ENCODE data around the gene PDLIM5.
"Not testable (repeated sequence)": the region's sequence is repeated elsewhere in the genome, so short reads cannot be mapped to it uniquely, and the experiment has no call there.

PDLIM5 gene

GRCh38 chr4:94458682-94459081, 6.9 kb downstream of the PDLIM5 start:
- in situ Hi-C loops (cut with MboI; ENCODE audit: low sequenced_read_pairs), result no loop called here

DNA sequence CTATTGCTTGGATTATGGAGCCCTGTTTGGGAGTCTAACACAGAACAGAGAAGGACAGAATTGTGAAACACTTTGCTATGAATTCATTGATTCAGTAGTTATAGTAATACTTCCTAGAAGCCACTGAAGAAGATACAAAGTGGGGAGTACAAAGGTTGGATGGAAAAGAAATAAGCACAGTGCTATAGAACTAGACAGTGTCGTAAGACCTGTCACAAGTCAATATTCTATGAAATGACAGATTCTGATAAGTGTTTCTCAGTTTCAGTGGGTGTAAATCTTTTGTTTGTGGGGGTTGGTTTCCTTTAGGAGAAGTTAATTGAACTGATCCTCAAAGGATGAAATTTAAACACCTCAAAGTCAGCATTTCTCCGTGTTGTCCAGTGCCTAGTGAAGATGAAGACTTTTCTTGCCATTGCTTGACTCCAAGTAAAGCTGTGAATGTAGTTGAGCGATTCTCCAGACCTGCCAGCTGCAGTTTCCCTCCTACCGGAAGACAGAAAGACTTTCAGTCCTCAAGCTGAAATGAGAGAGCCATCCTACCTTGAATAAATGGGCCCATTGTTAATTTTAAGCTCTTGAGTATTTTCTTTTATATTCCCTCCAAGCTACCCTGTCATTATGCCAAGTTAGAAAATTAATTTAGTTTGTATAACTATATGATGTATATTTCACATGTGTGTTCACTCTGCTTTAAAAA, 7.9 kb downstream of the PDLIM5 start:
- in situ Hi-C loops (cut with MboI; ENCODE audit: low sequenced_read_pairs), result no loop called here

DNA sequence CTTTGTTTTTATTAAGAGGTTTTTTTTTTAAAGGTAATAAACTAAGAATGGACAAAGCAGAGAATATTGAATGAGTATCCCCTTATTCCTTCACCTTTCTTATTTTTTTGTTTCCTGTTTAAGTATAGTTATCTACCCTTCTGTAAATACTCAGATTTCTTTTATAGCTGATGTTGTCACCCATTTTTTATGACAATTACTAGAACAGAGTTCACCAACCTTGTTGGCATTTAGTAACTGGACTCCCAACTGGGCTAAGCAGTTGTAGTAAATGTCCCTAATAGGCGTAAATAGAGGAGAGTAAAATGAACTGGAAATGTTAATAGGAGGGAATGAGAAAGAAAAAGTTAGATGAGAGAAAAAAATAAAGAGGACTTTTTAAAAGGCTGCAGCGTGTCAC, 9.8 kb downstream of the PDLIM5 start:
- in situ Hi-C loops (cut with MboI; ENCODE audit: low sequenced_read_pairs), result no loop called here

GRCh38 chr4:94462572-94462971, 10.8 kb downstream of the PDLIM5 start:
- in situ Hi-C loops (cut with MboI; ENCODE audit: low sequenced_read_pairs), result no loop called here

DNA sequence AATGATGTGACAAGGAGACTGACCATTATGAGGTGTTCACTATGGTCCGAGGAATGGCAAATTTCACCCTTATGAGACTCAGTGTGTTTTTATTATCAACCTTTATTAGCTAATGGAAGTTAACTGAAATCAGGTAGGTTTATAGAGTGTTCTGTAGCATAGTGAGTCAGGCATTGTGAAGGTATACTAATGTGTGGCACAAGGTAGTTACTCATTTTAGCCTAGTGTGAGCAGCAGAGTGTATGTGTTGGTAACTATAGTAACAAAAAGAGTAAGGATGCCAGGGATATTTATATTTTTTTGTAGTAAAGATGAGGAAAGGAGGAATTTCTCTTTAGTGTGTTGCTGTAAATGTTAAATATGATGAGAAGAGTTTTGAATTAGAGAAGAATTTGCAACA, 12.0 kb downstream of the PDLIM5 start:
- in situ Hi-C loops (cut with MboI; ENCODE audit: low sequenced_read_pairs), result no loop called here

DNA sequence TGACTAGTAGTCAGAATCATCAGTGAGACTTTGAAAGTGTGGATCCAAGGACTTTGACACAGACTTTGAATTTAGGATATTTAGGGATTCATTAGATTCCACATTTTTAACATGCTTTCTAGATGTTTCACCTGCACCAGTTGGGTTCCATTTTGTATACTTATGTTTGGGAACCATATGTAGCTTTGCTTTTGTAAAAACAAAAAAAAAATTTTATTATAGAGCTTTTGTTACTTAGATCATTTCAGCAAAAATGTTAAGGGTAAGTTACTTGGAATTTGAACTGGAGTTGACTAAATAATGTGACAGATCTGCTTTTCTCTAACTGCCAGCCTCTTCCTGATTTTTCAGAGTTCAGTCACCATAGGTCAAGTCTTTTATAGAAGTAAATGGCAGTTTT, 14.6 kb downstream of the PDLIM5 start:
- in situ Hi-C loops (cut with MboI; ENCODE audit: low sequenced_read_pairs), result no loop called here

DNA sequence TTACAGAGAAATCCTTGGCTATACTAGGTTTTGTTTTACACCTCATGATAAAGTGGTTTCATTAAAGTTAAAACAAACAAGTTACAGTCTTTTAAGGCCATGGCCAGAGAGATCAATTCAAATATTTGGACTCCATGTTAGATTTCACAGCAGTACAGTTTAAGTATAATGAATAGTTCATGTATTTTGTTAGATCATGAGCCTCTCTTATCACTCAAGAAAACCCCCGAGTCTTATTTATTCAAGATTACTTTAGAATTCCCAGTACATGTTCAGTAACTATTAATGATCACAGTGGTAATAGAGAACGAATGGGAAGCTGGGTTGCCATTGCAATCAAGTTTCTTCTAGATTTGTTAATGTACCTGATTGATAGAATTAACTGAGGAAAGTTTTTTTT, 15.2 kb downstream of the PDLIM5 start:
- in situ Hi-C loops (cut with MboI; ENCODE audit: low sequenced_read_pairs), result no loop called here

DNA sequence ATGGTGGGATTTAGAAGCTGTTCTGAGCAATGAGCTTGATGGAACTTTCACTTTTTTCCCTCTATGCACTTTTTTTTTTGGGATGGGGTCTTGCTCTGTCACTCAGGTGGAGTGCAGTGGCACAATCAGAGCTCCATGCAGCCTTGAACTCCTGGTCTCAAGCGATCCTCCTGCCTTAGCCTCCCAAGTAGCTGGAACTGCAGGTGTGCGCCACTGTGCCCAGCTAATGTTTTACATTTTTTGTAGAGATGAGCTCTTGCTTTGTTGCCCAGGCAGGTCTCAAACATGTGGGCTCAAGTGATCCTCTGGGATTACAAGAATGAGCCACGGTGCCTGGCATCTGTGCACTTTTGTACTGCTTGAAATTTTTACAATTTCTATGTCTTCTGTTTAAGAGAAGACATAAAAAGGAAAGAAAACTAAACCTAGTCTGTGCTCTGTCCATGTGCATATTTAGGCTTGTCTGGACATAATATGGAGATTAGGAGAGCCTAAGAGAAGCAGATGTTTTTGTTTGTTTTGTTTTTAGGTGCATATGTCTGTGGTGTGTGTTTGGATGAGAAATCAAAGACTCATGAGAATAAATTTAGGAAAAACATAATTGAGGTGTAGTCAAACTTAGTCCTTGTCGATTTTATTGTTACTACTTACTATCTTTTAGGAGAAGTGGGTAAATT, 16.5 kb downstream of the PDLIM5 start:
- in situ Hi-C loops (cut with MboI; ENCODE audit: low sequenced_read_pairs), result no loop called here

GRCh38 chr4:94469221-94469784, 17.6 kb downstream of the PDLIM5 start:
- in situ Hi-C loops (cut with MboI; ENCODE audit: low sequenced_read_pairs), result no loop called here

- in situ Hi-C loops (cut with MboI; ENCODE audit: low sequenced_read_pairs), result no loop called here
Measured at GRCh38 chr4:94470132-94470531, 18.4 kb downstream of the PDLIM5 start.

DNA sequence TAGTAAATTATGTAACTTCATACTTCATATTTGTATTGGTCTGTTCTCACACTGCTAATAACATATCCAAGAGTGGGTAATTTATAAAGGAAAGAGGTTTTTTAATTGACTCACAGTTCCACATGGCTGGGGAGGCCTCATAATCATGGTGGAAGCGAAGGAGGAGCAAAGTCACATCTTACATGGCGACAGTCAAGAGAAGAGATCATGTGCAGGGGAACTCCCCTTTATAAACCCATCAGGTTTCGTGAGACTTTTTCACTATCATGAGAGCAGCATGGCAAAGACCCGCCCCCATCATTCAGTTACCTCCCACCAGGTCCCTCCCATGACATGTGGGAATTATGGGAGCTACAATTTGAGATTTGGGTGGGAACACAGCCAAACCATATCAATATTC, 19.0 kb downstream of the PDLIM5 start:
- in situ Hi-C loops (cut with MboI; ENCODE audit: low sequenced_read_pairs), result not testable (repeated sequence)

DNA sequence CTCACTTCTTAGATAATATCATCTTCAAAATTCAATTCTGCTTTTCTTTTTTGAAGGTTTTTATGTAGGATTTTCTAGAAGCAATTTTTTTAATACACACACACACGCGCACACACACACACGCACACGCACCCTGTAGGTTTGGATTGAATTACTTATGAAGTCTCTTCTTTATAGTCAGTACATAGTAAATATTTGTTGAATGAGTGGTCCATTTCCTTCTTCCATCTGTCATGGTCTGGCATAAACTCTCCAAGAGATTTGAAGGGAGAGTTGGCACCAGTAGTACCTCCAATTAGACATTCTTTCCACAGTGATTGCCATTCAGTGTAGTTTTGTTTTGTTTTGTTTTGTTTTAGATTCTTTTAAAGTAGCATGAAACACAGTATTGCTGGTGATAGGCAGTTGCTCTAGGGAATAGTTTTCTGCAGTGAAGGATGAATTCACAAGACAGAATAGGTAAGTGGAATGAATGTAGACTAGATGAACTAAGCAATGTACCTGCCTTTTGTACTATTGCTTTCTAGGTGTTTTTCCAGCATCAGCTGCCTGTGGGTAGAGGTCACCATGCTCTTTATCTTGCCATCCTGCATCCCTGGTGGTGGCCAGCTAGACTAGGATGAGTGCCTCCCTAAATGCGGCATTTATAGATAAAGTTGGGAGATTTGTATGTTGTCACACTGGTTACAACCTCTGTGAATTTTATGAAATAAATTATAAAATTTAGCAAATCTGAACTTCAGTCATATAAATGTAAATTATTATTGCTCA, 20.5 kb downstream of the PDLIM5 start:
- in situ Hi-C loops (cut with MboI; ENCODE audit: low sequenced_read_pairs), result no loop called here

GRCh38 chr4:94475050-94475449, 23.3 kb downstream of the PDLIM5 start:
- in situ Hi-C loops (cut with MboI; ENCODE audit: low sequenced_read_pairs), result no loop called here

DNA sequence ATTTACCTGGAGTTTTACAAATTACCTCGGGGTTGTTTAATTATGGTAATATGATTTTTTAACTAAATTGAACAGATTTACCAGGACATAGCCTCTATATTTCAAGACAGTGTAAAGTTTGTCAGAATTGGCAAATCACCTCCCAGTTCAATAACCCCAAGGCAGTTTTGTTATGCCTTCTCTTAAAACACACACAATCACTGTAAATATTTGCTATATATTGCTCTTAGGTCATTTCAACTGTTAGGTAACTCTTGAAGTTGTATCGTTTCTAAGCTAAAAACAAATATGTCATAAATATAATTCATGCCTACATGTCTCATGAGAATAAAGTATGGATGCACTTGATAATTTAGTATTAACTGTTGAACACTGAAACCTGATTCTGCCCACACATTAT, 24.1 kb downstream of the PDLIM5 start:
- in situ Hi-C loops (cut with MboI; ENCODE audit: low sequenced_read_pairs), result no loop called here

GRCh38 chr4:94477227-94477626, 25.5 kb downstream of the PDLIM5 start:
- in situ Hi-C loops (cut with MboI; ENCODE audit: low sequenced_read_pairs), result no loop called here

- in situ Hi-C loops (cut with MboI; ENCODE audit: low sequenced_read_pairs), result not testable (repeated sequence)
Measured at GRCh38 chr4:94478805-94479204, 27.1 kb downstream of the PDLIM5 start.

GRCh38 chr4:94479358-94480141, 27.8 kb downstream of the PDLIM5 start:
- in situ Hi-C loops (cut with MboI; ENCODE audit: low sequenced_read_pairs), result no loop called here

GRCh38 chr4:94480362-94480951, 28.7 kb downstream of the PDLIM5 start:
- in situ Hi-C loops (cut with MboI; ENCODE audit: low sequenced_read_pairs), result no loop called here

DNA sequence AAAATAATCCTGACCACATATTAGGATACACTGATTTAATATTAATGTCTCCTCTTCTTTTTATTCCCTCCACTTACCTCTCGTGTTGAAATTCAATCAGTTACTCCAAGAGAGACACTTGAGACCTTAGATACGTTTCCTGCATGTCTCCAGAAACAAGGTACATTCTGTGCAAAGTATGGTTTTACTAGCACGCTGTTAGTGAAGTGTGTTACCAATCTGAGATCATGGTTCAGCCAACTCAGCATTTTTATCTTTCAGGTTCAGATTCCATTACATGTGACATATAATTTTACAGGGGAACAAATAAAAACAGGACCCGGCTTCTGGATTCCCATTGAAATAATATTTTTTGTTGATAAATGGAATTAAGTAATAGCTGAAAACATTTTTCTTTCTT, 32.2 kb downstream of the PDLIM5 start:
- in situ Hi-C loops (cut with MboI; ENCODE audit: low sequenced_read_pairs), result no loop called here

DNA sequence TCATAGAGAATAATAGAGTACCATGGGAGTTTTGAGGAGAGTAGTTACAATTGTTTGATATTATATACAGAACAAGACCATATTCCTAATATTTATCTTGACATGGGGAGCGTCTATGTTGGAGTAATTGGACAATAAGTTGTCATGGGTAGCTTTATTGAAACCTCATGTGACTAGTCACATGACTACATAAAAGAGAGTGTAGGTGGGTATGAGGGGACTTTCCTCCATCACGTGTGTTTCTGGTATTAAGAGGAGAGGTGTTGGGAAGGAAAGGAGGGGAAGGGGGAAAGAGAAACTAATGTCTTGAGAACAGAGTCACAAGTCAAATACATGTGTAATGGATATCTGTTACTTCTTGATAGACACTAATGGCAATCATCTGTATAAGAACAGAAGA, 33.1 kb downstream of the PDLIM5 start:
- in situ Hi-C loops (cut with MboI; ENCODE audit: low sequenced_read_pairs), result no loop called here
